Measurements from ENCODE around the gene UQCR10. TPM values are rescaled to one million over a fixed set of nuclear protein-coding genes. Genes with fewer than 3 reads are reported as not detected.

UQCR10 gene
- polyA plus RNA-seq, 12 donors = 94.5 to 153 (median 126) TPM; not detected in 1

GRCh38 chr22:29790061-29790460 is 22.9 kb downstream of the UQCR10 start:
- DNase-seq = no peak

GRCh38 chr22:29793396-29793795 is 26.2 kb downstream of the UQCR10 start:
- no peak for DNase-seq

GRCh38 chr22:29795663-29796062 is 28.5 kb downstream of the UQCR10 start:
- DNase-seq = no peak

- no peak for DNase-seq
These were observed 30.2 kb downstream of the UQCR10 start for GRCh38 chr22:29797351-29797750.

GRCh38 chr22:29798318-29798717 is 31.1 kb downstream of the UQCR10 start:
- no peak for DNase-seq

GRCh38 chr22:29798801-29799200 is 31.6 kb downstream of the UQCR10 start:
- DNase-seq = no peak

- DNase-seq = no peak
These were observed 32.1 kb downstream of the UQCR10 start for GRCh38 chr22:29799217-29799680.

GRCh38 chr22:29801153-29801552 is 34.0 kb downstream of the UQCR10 start:
- no peak for DNase-seq

GRCh38 chr22:29801796-29802195 is 34.6 kb downstream of the UQCR10 start:
- DNase-seq = no peak

GRCh38 chr22:29803190-29803589 is 36.0 kb downstream of the UQCR10 start:
- no peak for DNase-seq

GRCh38 chr22:29804985-29805384 is 37.8 kb downstream of the UQCR10 start:
- DNase-seq = no peak

GRCh38 chr22:29806196-29806595 is 39.0 kb downstream of the UQCR10 start:
- no peak for DNase-seq

- peak; percentile 36 for DNase-seq
These were observed 43.0 kb downstream of the UQCR10 start for GRCh38 chr22:29810216-29810615.

- DNase-seq = no peak
These were observed 44.2 kb downstream of the UQCR10 start for GRCh38 chr22:29811377-29811776.

GRCh38 chr22:29813126-29813525 is 46.0 kb downstream of the UQCR10 start:
- no peak for DNase-seq

- DNase-seq = no peak
These were observed 46.4 kb downstream of the UQCR10 start for GRCh38 chr22:29813563-29813962.

- DNase-seq = no peak
These were observed 46.8 kb downstream of the UQCR10 start for GRCh38 chr22:29814003-29814402.

GRCh38 chr22:29815580-29815979 is 48.4 kb downstream of the UQCR10 start:
- no peak for DNase-seq

GRCh38 chr22:29816128-29816527 is 49.0 kb downstream of the UQCR10 start:
- DNase-seq = no peak

- DNase-seq = no peak
These were observed 49.4 kb downstream of the UQCR10 start for GRCh38 chr22:29816539-29816938.

GRCh38 chr22:29816980-29817379 is 49.8 kb downstream of the UQCR10 start:
- no peak for DNase-seq

- no peak for DNase-seq
These were observed 50.6 kb downstream of the UQCR10 start for GRCh38 chr22:29817724-29818123.

GRCh38 chr22:29819501-29819900 is 52.3 kb downstream of the UQCR10 start:
- DNase-seq = no peak

All from muscle of arm (tissue), 12 donors.